Measurements from ENCODE around the gene SAGE1.
"Not testable (repeated sequence)": the region's sequence is repeated elsewhere in the genome, so short reads cannot be mapped to it uniquely, and the experiment has no call there.

The SAGE1 gene

GRCh38 chrX:135920516-135920915 lies 27.0 kb downstream of the SAGE1 start:
- not testable (repeated sequence) for H3K9ac ChIP-seq (ENCODE audit: low read length in 5 of 5); H3K4me1 ChIP-seq (ENCODE audit: control insufficient read depth in 5 of 5, insufficient read depth in 5 of 5, low read length in 5 of 5); H3K9me3 ChIP-seq (ENCODE audit: control insufficient read depth in 5 of 5, low read length in 5 of 5); H3K36me3 ChIP-seq (ENCODE audit: control insufficient read depth in 5 of 5, insufficient read depth in 5 of 5, low read length in 5 of 5); H3K4me3 ChIP-seq (ENCODE audit: low read depth in 1 of 5, low read length in 5 of 5); H3K27ac ChIP-seq (ENCODE audit: low read depth, low read length)
- H3K27me3 ChIP-seq (ENCODE audit: control insufficient read depth in 5 of 5, insufficient read depth in 4 of 5, low read length in 5 of 5): peaks cover 2 to 22% (median 15%) of the 10 kb centered on the region in 5 donors

- Histone ChIP-seq H3K4me3 (ENCODE audit: low read depth in 1 of 5, low read length in 5 of 5) (no peak overlapping the region), H3K9ac (ENCODE audit: low read length in 5 of 5) (no peak overlapping the region), H3K4me1 (ENCODE audit: control insufficient read depth in 5 of 5, insufficient read depth in 5 of 5, low read length in 5 of 5) (no peaks in the 10 kb centered on the region), H3K36me3 (ENCODE audit: control insufficient read depth in 5 of 5, insufficient read depth in 5 of 5, low read length in 5 of 5) (no peaks in the 10 kb centered on the region), H3K27me3 (ENCODE audit: control insufficient read depth in 5 of 5, insufficient read depth in 4 of 5, low read length in 5 of 5) (peaks cover 2 to 12% (median 6%) of the 10 kb centered on the region in 5 donors), H3K27ac (ENCODE audit: low read depth, low read length) (no peak overlapping the region), H3K9me3 (ENCODE audit: control insufficient read depth in 5 of 5, low read length in 5 of 5) (no peaks in the 10 kb centered on the region)
Measured at GRCh38 chrX:135923353-135923752, 29.8 kb downstream of the SAGE1 start.

GRCh38 chrX:135927897-135928296 lies 34.4 kb downstream of the SAGE1 start:
- Histone ChIP-seq H3K27me3 (ENCODE audit: control insufficient read depth in 5 of 5, insufficient read depth in 4 of 5, low read length in 5 of 5) (peaks cover 8 to 23% (median 15%) of the 10 kb centered on the region in 5 donors), H3K4me3 (ENCODE audit: low read depth in 1 of 5, low read length in 5 of 5) (no peak overlapping the region), H3K9me3 (ENCODE audit: control insufficient read depth in 5 of 5, low read length in 5 of 5) (no peaks in the 10 kb centered on the region), H3K27ac (ENCODE audit: low read depth, low read length) (no peak overlapping the region), H3K4me1 (ENCODE audit: control insufficient read depth in 5 of 5, insufficient read depth in 5 of 5, low read length in 5 of 5) (no peaks in the 10 kb centered on the region), H3K36me3 (ENCODE audit: control insufficient read depth in 5 of 5, insufficient read depth in 5 of 5, low read length in 5 of 5) (no peaks in the 10 kb centered on the region), H3K9ac (ENCODE audit: low read length in 5 of 5) (no peak overlapping the region)

GRCh38 chrX:135931644-135932487 lies 38.4 kb downstream of the SAGE1 start:
- no peak overlapping the region for H3K4me3 ChIP-seq (ENCODE audit: low read depth in 1 of 5, low read length in 5 of 5)
- no peaks in the 10 kb centered on the region for H3K36me3 ChIP-seq (ENCODE audit: control insufficient read depth in 5 of 5, insufficient read depth in 5 of 5, low read length in 5 of 5)
- no peaks in the 10 kb centered on the region for H3K9me3 ChIP-seq (ENCODE audit: control insufficient read depth in 5 of 5, low read length in 5 of 5)
- no peaks in the 10 kb centered on the region for H3K4me1 ChIP-seq (ENCODE audit: control insufficient read depth in 5 of 5, insufficient read depth in 5 of 5, low read length in 5 of 5)
- H3K27ac ChIP-seq (ENCODE audit: low read depth, low read length): no peak overlapping the region
- H3K9ac ChIP-seq (ENCODE audit: low read length in 5 of 5): no peak overlapping the region
- H3K27me3 ChIP-seq (ENCODE audit: control insufficient read depth in 5 of 5, insufficient read depth in 4 of 5, low read length in 5 of 5): peaks cover 3 to 15% (median 11%) of the 10 kb centered on the region in 5 donors

GRCh38 chrX:135944486-135944885 lies 51.0 kb downstream of the SAGE1 start:
- Histone ChIP-seq H3K4me3 (ENCODE audit: low read depth in 1 of 5, low read length in 5 of 5) (no peak overlapping the region), H3K9ac (ENCODE audit: low read length in 5 of 5) (no peak overlapping the region), H3K27me3 (ENCODE audit: control insufficient read depth in 5 of 5, insufficient read depth in 4 of 5, low read length in 5 of 5) (no peaks in the 10 kb centered on the region), H3K4me1 (ENCODE audit: control insufficient read depth in 5 of 5, insufficient read depth in 5 of 5, low read length in 5 of 5) (no peaks in the 10 kb centered on the region), H3K9me3 (ENCODE audit: control insufficient read depth in 5 of 5, low read length in 5 of 5) (no peaks in the 10 kb centered on the region), H3K36me3 (ENCODE audit: control insufficient read depth in 5 of 5, insufficient read depth in 5 of 5, low read length in 5 of 5) (peaks cover 0 to 2% (median 0%) of the 10 kb centered on the region in 5 donors), H3K27ac (ENCODE audit: low read depth, low read length) (no peak overlapping the region)

- H3K36me3 ChIP-seq (ENCODE audit: control insufficient read depth in 5 of 5, insufficient read depth in 5 of 5, low read length in 5 of 5): peaks cover 0 to 3% (median 0%) of the 10 kb centered on the region in 5 donors
Measured at GRCh38 chrX:135951291-135951690, 57.8 kb downstream of the SAGE1 start.

More at GRCh38 chrX:135951291-135951690, 57.8 kb downstream of the SAGE1 start:
- Histone ChIP-seq H3K27ac (ENCODE audit: low read depth, low read length) (no peak overlapping the region), H3K27me3 (ENCODE audit: control insufficient read depth in 5 of 5, insufficient read depth in 4 of 5, low read length in 5 of 5) (no peaks in the 10 kb centered on the region), H3K4me1 (ENCODE audit: control insufficient read depth in 5 of 5, insufficient read depth in 5 of 5, low read length in 5 of 5) (no peaks in the 10 kb centered on the region), H3K9me3 (ENCODE audit: control insufficient read depth in 5 of 5, low read length in 5 of 5) (no peaks in the 10 kb centered on the region), H3K4me3 (ENCODE audit: low read depth in 1 of 5, low read length in 5 of 5) (no peak overlapping the region), H3K9ac (ENCODE audit: low read length in 5 of 5) (no peak overlapping the region)

All from subcutaneous abdominal adipose tissue (tissue), 5 donors.